ENCODE measurements around the gene CCDC91. TPM values are rescaled to one million over a fixed set of nuclear protein-coding genes. Genes with fewer than 3 reads are reported as not detected.

CCDC91 gene
- total and polyA plus RNA-seq, 9 of the 15 experiments (the other 6 are each of a cell fraction or from before 2014, with no cell fraction given), result 10.1 to 31.1 (median 26.3) TPM

- H3K9me1 ChIP-seq (ENCODE audit: control insufficient read depth, insufficient read depth, low read length), result no peaks in the 10 kb centered on the region
- H3K4me1 ChIP-seq (replicated peaks in 1 of 2; ENCODE audit: control insufficient read depth in 2 of 2, insufficient read depth in 2 of 2, low read length in 2 of 2), result no peaks in the 10 kb centered on the region
- H3K9ac ChIP-seq (ENCODE audit: insufficient read depth in 1 of 2, low read depth in 2 of 2, low read length in 2 of 2), result no peak overlapping the region
- no peak overlapping the region for H3K4me3 ChIP-seq
- ATAC-seq (no peak), FAIRE-seq (no peak), DNase-seq (ENCODE audit: extremely low read depth in 1 of 4, low spot score in 3 of 4) (no peak)
- H3K27ac ChIP-seq (ENCODE audit: extremely low read depth, low read depth, low read length), result no peak overlapping the region
- WGBS (ENCODE audit: insufficient coverage, low coverage, missing lambda C conversion rate), result 75% methylated on average over 1 of the region's 1 CpG
- in situ Hi-C loops (cut with MboI) (loop anchor here (10.0 kb wide), 2 partner anchors 199 to 449 kb away; partner anchors contain the start of gene PTHLH), intact Hi-C loops (cut with micrococcal nuclease) (loop anchor here (5.0 to 10.0 kb wide), 2 partner anchors 439 to 699 kb away; no protein-coding TSS in a partner anchor)
- no peaks in the 10 kb centered on the region for H4K20me1 ChIP-seq (replicated peaks; ENCODE audit: control insufficient read depth, insufficient read depth, low read length)
- CTCF ChIA-PET (ENCODE audit: low intra/inter-chr PET ratio), result no interaction called here
- no peaks in the 10 kb centered on the region for H3K79me2 ChIP-seq (ENCODE audit: control insufficient read depth, insufficient read depth, low read length)
- no peaks in the 10 kb centered on the region for H3K27me3 ChIP-seq (ENCODE audit: control insufficient read depth in 2 of 2, insufficient read depth in 2 of 2, low read length in 2 of 2)
- H3K9me3 ChIP-seq (replicated peaks; ENCODE audit: control insufficient read depth, insufficient read depth, low read depth, low read length), result no peaks in the 10 kb centered on the region; the same call in 1 of the 2 replicates
- POLR2A ChIA-PET, result interaction anchor here (0.8 kb wide), 1 partner anchor 17 kb away, joined by 3 read pairs; the partner anchor contains the start of gene CCDC91
- H3K4me2 ChIP-seq (ENCODE audit: insufficient read depth, low read length), result no peak overlapping the region
- no TSS peak for BruUV-seq (replicated peaks)
- no peak for TF ChIP-seq PURB (CRISPR knock-in tag; IDR thresholded peaks at IDR 0.05; ENCODE audit: low read depth)
- TF ChIP-seq BACH1 (tag; IDR thresholded peaks at IDR 0.05), result no peak
- TF ChIP-seq ZBTB1 (CRISPR knock-in tag; IDR thresholded peaks at IDR 0.05; ENCODE audit: borderline replicate concordance, low read depth), result no peak
- TF ChIP-seq U2AF2 (optimal IDR thresholded peaks at IDR 0.05; ENCODE audit: low read depth, low read length), result no peak
- no peak for TF ChIP-seq ZNF239 (CRISPR knock-in tag; IDR thresholded peaks at IDR 0.05)
- no peak for TF ChIP-seq BDP1 (IDR thresholded peaks at IDR 0.05; ENCODE audit: insufficient read depth, insufficient read length)
- TF ChIP-seq KDM5B (IDR thresholded peaks at IDR 0.05; ENCODE audit: insufficient replicate concordance, low read depth, low read length), result no peak
- TF ChIP-seq KLF13 (tag; IDR thresholded peaks at IDR 0.05; ENCODE audit: borderline replicate concordance, low read depth), result no peak
- TF ChIP-seq CSDE1 (IDR thresholded peaks at IDR 0.05), result no peak
- TF ChIP-seq, protein P1, sequence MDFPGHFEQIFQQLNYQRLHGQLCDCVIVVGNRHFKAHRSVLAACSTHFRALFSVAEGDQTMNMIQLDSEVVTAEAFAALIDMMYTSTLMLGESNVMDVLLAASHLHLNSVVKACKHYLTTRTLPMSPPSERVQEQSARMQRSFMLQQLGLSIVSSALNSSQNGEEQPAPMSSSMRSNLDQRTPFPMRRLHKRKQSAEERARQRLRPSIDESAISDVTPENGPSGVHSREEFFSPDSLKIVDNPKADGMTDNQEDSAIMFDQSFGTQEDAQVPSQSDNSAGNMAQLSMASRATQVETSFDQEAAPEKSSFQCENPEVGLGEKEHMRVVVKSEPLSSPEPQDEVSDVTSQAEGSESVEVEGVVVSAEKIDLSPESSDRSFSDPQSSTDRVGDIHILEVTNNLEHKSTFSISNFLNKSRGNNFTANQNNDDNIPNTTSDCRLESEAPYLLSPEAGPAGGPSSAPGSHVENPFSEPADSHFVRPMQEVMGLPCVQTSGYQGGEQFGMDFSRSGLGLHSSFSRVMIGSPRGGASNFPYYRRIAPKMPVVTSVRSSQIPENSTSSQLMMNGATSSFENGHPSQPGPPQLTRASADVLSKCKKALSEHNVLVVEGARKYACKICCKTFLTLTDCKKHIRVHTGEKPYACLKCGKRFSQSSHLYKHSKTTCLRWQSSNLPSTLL (IDR thresholded peaks at IDR 0.05), result no peak
- no peak for TF ChIP-seq GATAD2A (IDR thresholded peaks at IDR 0.05)
- no peaks in the 10 kb centered on the region for H3K36me3 ChIP-seq (ENCODE audit: control insufficient read depth, insufficient read depth, low read length)
- no peak overlapping the region for H2AFZ ChIP-seq (ENCODE audit: low read depth, low read length)
These were observed 16.8 kb upstream of the CCDC91 start for GRCh38 chr12:28173440-28173839.
